ENCODE data around the gene TMEM161A.
A peak's percentile ranks its signal among the peaks of the same experiment; 100 is the strongest.
"Not testable (repeated sequence)": the region's sequence is repeated elsewhere in the genome, so short reads cannot be mapped to it uniquely, and the experiment has no call there.

Gene TMEM161A

GRCh38 chr19:19138109-19138981 is at the start of gene TMEM161A:
TSS of gene TMEM161A (minus strand) at chr19:19138478. CDS start at chr19:19138428, 50 bp downstream.
- peak; percentile 79 to 89 for DNase-seq

GRCh38 chr19:19186742-19187141 is 48.5 kb upstream of the TMEM161A start:
- no peak for DNase-seq

DNA sequence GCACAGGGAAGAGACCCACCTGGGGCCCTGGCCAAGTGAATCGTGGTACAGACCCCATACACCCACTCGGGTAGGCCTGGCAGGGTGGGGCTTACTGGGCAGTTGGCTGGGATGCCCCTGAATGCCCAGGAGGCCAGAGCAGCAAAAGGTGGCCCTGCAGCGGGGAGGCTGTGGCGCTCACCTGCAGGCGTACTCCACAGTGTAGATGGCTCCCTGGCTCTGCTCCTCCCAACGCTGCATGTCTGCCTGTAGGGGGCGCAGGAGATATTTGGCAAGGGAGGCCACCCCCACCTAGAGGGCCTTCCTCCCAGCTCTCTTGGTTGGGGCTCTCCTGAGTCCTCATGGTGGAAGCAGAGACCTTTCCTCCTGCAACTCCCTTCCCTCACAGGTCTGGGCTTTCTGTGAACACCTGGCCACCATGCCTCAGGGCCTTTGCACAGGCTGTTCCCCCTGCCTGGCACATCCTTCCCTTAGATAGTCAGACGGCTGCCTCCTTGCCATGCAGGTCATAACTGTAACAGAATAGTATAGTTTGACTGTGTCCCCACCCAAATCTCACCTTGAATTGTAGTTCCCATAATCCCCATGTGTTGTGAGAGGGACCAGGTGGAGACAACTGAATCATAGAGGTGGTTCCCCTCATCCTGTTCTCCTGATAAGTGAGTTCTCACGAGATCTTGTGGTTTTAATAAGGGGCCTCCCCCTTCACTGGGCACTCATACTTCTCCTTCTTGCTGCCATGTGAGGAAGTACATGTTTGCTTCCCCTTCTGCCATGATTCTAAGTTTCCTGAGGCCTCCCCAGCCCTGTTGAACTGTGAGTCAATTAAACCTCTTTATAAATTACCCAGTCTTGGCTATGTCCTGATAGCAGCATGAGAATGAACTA is 47.8 kb upstream of the TMEM161A start:
- peak; percentile 4 to 32 for DNase-seq

GRCh38 chr19:19181488-19181998 is 43.3 kb upstream of the TMEM161A start:
- no peak for DNase-seq

DNA sequence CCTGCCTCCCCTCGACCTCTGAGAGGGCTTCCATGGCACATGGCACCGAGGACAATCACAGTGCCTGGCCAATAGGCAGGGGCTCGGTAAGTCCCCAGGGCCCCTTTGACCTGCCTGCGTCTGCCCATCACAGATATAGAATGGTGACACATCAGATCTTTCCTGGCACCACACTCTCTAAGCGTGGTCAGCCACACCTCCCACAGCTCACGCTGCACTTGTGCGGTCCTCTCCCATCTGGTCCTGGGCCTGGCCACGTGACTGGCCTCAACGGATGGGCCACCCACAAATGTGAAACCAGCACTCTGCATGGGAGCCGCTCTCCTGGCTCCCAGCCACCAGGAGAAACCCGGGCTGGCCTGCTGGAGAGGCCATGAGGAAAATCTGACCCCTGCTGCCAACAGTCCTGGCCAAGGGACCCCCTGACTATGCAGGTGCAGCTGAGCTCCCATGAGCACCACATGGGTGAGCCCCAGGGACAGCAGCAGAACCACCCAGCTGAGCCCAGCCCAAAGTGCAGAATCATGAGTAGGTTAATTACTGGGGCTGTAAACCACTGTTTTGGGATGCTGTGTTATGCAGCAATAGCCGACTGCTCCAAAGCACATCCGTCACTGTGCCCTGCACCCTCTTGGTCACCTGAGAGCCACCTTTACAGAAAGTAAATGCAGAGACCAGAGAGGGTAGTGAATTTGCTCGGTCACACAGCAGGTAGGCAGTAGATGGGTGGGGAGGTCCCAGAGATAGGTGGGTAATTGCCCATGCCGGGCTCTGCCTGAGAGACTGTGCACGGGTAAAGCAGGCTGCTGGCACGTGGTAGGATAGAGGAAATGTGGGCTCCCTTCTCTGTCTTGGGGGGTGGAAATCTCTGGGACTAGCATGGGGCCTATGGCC is 41.5 kb upstream of the TMEM161A start:
- DNase-seq, result no peak

DNA sequence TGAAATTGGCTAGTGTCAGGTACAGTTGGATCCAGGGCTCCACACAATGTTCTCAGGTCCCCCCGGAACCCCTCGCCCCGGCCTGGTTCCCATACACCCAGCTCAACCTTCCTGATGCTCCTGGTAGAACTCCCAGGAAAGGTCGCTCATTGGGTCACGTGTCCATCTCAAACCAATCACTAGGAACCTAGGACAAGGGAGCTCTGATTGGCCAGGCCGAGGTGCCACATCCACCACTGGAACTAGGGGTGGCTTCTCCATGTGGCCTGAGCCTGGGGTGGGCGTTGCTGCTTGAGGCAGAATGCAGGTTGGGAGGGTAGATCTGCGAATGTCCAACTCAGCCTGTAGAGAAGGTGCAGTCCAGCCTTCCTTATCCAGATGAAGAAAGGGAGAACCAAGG is 38.7 kb upstream of the TMEM161A start:
- DNase-seq, result no peak

DNA sequence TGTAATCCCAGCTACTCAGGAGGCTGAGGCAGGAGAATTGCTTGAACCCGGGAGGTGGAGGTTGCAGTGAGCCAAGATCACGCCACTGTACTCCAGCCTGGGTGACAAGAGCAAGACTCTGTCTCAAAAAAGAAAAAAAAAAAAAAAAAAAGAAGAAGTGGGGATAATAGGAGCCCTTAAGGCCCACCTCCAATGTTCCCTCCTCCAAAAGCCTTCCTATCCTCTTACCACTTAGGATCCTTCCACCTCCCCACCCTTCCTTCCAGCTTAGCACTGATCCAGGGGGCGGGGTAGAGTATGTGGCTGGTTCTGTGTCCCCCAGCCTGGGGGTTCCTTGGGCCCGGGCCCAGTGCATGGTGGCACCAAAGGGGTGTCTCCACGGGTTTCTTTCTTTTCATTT is 35.0 kb upstream of the TMEM161A start:
- DNase-seq, result not testable (repeated sequence)

GRCh38 chr19:19171821-19172532 is 33.7 kb upstream of the TMEM161A start:
- no peak for DNase-seq

DNA sequence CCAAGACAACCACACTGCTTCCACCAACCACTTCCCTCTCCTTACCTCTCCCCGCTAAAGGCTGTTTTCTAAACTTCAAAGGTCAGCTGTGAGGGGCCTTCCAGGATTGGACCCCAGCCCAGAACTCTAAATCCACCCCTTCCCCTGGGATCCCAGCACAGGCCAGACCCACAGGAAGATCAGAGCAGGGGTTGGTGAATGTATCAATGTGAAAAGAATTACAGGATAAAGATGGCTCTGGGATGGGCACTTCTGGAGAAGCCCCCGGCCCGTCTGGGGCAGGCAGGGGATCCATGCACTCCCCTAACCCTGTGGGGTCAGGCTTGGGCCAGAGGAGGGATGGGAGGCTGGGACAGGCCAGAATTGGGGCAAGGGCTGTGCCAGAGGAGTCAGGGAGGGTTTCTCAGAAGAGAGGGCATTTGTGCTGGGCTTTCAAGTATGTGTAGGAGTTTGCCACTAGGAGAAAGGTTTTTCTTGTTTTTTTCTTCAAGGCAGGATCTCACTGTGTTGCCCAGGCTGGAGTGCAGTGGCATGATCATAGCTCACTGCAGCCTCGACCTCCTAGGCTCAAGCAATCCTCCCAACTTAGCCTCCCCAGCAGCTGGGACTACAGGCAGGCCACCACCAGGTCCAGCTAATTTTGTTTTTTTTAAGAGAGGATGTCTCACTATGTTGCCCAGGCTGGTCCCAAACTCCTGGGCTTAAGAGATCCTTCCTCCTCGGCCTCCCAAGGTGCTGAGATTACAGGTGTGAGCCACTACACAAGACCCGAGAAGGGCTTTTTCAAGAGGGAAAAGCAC is 32.8 kb upstream of the TMEM161A start:
- DNase-seq, result no peak

DNA sequence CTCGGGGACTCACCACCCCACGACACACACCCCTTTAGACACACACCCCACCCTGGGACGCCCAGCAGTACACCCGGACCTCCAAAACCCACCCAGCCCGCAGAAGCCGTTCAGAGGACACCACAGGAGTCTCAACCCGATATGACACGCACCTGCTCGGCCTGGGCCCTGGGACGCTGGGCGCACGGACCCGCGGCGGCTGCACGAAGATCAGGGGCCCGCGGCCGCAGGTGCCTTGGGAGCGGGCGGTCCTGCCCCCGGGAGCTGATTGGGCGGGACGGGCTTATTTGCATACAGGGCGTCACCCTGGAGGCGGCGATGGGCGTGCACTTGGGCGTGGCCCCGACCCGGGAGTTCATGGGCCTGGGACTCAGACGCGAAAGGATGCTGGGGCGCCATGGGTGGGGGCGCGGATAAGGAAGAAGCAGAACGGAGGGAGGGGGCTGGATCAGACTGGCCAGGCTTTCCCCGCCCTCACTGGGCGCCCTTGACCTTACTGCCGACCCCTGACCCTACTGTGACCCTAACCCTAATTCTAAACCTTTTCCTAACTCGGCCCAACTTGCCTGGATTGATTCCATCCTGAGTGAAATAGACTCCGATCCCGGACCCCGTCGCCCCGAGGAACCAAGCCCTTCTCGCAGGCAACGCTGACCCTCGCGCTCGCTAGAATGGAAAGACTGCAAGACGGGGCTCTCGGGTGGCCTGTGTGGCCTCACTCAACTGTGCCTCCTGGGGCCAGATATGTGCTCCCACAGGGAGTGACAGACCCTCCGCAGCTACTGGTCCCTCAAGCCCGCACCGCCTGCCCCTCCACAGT is 32.0 kb upstream of the TMEM161A start, which contains the start of gene MEF2B:
MEF2B (minus strand) TSS at position 211 of the 820 bp plus-strand sequence. CDS start 19,528 bp downstream, outside the sequence.
- DNase-seq, result no peak

- no peak for DNase-seq
These were observed 31.2 kb upstream of the TMEM161A start for GRCh38 chr19:19169236-19170052.

DNA sequence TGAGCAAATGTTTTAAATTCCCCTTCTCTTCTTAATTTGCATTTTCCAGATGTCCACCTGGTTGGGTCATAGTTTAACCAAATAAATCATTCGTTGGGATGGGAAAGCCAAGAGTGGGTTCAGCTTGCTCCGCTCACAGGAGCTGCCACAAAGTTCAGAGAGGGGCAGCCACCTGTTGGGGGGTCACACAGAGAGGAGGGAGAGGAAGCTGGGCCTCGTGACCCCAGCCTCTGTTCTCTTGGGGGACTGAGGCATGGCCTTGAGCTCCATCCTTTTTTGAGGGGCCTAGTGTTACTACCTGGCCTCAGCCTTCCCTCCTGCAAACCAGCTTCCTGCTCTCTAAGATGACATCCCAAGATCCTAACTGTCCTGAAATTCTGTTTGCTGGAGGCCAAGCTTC is 29.3 kb upstream of the TMEM161A start:
- DNase-seq, result no peak

DNA sequence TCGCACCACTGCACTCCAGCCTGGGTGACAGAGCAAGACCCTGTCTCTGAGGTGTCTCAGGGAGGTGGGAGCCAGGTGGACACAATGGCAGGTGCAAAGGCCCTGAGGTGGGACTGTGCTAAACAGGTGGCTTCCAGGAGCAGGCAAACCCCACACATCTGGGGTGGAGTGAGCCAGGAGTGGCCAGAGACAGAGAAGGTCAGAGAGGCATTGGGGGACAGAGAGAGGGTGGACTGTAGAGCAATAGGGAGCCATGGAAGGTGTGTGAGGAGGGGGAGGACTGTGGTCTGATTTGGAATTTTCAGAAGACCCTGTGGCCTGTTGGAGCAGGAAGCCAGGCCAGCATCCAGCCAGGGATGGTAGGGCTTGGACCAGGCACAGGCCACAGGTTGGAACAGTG is 27.1 kb upstream of the TMEM161A start:
- no peak for DNase-seq

GRCh38 chr19:19162495-19162894 is 24.2 kb upstream of the TMEM161A start:
- no peak for DNase-seq

- DNase-seq, result no peak
These were observed 22.3 kb upstream of the TMEM161A start for GRCh38 chr19:19160461-19161035.

DNA sequence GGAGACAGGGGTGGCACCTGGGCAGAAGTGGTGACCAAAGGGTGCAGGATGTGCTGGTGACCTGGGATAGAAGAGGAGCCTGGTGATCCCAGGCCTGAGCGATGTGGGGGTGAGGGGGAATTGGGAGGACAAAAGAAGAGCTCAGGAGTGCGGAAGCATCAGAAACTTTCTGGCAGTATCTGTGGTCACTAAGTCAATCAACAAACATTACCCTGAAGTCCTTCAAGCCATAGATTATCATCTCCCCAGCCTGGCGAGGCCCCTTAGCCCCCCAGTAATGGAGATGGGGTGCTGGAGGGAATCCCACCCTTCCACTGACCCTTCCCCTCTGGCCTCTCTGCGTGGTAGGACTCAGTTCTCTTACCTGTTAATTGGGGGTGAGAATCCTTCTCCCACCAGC is 21.3 kb upstream of the TMEM161A start:
- no peak for DNase-seq

GRCh38 chr19:19157808-19158207 is 19.5 kb upstream of the TMEM161A start:
- no peak for DNase-seq

DNA sequence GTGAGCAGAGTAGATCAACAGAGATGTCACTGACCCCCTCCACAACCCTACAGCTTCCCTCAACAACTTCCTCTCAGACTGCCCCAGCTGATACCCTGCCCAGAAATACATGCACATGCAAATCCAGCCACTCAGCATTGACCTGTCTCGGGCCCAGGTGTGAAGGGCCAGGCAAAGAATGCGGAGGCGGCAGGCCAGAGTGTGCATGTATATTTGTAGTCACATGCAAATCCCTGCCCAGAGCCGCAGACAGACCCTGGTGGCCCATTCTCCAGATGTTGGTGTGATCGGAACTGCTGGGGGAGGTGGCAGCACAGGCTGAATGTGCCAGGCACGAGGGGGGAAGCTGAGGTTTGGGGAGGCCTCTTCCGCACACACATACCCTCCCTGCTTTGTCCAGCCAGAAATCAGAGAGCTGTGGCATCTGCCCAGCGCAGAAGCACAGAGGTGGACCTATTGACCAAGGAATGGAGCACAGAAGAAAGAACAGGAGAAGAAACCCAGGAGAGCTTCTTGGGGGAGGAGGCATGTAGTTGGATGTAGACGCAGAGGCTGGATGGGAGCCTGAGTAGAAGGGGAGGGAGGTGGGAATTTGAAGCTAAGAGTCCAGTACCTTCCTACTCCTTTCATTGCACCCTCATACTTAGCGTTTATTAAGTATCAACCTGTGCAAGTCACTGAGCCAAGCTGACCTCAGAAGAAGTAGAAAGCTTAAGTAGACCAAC is 17.4 kb upstream of the TMEM161A start:
- no peak for DNase-seq
